ENCODE data around the gene SLAMF9.

SLAMF9 gene

GRCh38 chr1:159932296-159933285 is 21.4 kb downstream of the SLAMF9 start:
- DNase-seq = no peak

- DNase-seq = no peak
Observed at GRCh38 chr1:159931795-159932173, 22.3 kb downstream of the SLAMF9 start.

- no peak for DNase-seq
Observed at GRCh38 chr1:159931101-159931794, 22.8 kb downstream of the SLAMF9 start.

- no peak for DNase-seq
Observed at GRCh38 chr1:159930634-159931033, 23.4 kb downstream of the SLAMF9 start.

- DNase-seq = no peak
Observed at GRCh38 chr1:159930216-159930615, 23.8 kb downstream of the SLAMF9 start.

GRCh38 chr1:159929155-159930051 is 24.6 kb downstream of the SLAMF9 start:
- no peak for DNase-seq

- no peak for DNase-seq
Observed at GRCh38 chr1:159928491-159929050, 25.5 kb downstream of the SLAMF9 start.

- no peak for DNase-seq
Observed at GRCh38 chr1:159927849-159928431, 26.1 kb downstream of the SLAMF9 start.

- no peak for DNase-seq
Observed at GRCh38 chr1:159927211-159927848, 26.7 kb downstream of the SLAMF9 start.

- DNase-seq = no peak
Observed at GRCh38 chr1:159925719-159926078, 28.3 kb downstream of the SLAMF9 start.

- DNase-seq = peak; percentile 98
Observed at GRCh38 chr1:159924791-159925718, 29.0 kb downstream of the SLAMF9 start, which contains the start of gene TAGLN2. TSS of gene TAGLN2 (minus strand) at chr1:159925507. CDS start at chr1:159920509, 4,998 bp downstream.

- DNase-seq = peak; percentile 95
Observed at GRCh38 chr1:159924025-159924790, 29.8 kb downstream of the SLAMF9 start.

GRCh38 chr1:159923203-159924024 is 30.6 kb downstream of the SLAMF9 start:
- no peak for DNase-seq

GRCh38 chr1:159922511-159923202 is 31.4 kb downstream of the SLAMF9 start:
- DNase-seq = no peak

- DNase-seq = no peak
Observed at GRCh38 chr1:159921700-159922504, 32.1 kb downstream of the SLAMF9 start.

GRCh38 chr1:159921251-159921650 is 32.8 kb downstream of the SLAMF9 start:
- DNase-seq = no peak

GRCh38 chr1:159920651-159921050 is 33.4 kb downstream of the SLAMF9 start:
- DNase-seq = no peak
